GM10266 (cell line): ENCODE data around the gene IL34.

Experiments used
- DNase-seq: peaks from one replicate; pipeline ENCODE4 v3.0.0; 2012; ENCODE audit errors: extremely low spot score
- TF ChIP-seq, protein P1 (sequence below): IDR thresholded peaks from 2 replicates; pipeline ENCODE4 v1.5.1; 2012; ENCODE audit warnings: mild to moderate bottlenecking, low read depth; ENCODE audit not compliant: control insufficient read depth, insufficient read depth; ENCODE audit errors: missing control alignments

IL34 gene

DNA sequence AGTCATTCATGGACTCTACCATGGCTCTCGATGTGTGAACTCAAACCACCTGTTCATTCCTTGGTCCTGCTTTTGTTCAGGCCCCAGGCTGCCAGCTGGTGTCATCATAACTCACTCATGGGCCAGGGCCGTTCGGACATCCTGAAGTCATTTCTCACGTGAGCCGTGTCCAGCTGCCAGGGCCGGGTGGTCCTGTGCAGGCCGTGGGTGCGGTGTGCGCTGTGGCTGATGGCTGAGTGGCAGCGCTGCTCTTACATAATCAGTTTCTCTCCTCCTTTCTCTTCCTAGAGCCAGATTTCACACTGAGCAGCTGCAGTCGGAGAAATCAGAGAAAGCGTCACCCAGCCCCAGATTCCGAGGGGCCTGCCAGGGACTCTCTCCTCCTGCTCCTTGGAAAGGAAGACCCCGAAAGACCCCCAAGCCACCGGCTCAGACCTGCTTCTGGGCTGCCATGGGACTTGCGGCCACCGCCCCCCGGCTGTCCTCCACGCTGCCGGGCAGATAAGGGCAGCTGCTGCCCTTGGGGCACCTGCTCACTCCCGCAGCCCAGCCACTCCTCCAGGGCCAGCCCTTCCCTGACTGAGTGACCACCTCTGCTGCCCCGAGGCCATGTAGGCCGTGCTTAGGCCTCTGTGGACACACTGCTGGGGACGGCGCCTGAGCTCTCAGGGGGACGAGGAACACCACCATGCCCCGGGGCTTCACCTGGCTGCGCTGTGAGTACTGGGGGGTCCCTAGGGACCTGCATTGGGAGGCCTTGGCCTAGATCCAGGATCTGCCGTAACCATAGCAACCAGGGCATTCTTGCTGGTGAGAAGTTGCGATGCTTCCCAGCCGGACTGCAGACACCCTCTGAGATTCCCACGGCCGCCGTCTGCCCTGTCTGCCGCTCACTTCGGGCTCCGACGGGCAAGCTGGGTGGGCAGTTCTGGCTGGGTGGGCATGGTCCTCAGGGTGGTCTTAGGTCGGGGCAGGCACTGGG lies at the start of gene IL34:
Gene IL34 (plus strand): TSS at position 300 of the 982 bp plus-strand sequence. CDS start 389 bp downstream, at position 689.
- no peak for DNase-seq
- TF ChIP-seq, protein P1, sequence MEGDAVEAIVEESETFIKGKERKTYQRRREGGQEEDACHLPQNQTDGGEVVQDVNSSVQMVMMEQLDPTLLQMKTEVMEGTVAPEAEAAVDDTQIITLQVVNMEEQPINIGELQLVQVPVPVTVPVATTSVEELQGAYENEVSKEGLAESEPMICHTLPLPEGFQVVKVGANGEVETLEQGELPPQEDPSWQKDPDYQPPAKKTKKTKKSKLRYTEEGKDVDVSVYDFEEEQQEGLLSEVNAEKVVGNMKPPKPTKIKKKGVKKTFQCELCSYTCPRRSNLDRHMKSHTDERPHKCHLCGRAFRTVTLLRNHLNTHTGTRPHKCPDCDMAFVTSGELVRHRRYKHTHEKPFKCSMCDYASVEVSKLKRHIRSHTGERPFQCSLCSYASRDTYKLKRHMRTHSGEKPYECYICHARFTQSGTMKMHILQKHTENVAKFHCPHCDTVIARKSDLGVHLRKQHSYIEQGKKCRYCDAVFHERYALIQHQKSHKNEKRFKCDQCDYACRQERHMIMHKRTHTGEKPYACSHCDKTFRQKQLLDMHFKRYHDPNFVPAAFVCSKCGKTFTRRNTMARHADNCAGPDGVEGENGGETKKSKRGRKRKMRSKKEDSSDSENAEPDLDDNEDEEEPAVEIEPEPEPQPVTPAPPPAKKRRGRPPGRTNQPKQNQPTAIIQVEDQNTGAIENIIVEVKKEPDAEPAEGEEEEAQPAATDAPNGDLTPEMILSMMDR: no peak

DNA sequence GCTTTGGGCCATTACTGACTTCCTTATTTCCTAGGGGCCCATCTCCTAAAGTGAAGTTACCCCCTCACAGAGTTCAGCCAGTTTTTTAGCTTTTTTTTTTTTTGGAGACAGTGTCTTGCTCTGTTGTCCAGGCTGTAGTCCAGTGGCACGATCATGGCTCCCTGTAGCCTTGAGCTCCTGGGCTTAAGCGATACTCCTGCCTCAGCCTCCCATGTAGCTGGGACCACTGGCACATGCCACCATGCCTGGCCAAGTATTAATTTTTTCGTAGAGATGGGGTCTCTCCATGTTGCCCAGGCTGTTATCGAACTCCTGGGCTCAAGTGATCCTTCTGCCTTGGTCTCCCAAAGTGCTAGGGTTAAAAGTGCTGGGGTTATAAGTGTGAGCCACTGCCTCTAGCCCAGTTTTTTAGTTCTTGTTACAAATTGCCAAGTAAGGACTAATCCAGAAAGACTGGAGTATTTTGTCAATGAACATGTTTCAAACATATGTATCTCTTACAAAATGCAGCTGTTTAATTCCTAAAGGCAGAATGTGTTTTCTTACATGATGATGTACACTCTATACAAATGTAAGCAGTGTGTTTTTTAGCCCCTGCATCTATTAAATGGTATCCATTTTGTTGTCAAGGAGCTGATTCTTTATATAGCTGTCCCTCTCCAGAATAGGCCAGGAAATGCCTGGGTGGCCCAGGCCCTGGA lies 49.1 kb upstream of the IL34 start:
- TF ChIP-seq, protein P1: no peak
- DNase-seq: no peak

DNA sequence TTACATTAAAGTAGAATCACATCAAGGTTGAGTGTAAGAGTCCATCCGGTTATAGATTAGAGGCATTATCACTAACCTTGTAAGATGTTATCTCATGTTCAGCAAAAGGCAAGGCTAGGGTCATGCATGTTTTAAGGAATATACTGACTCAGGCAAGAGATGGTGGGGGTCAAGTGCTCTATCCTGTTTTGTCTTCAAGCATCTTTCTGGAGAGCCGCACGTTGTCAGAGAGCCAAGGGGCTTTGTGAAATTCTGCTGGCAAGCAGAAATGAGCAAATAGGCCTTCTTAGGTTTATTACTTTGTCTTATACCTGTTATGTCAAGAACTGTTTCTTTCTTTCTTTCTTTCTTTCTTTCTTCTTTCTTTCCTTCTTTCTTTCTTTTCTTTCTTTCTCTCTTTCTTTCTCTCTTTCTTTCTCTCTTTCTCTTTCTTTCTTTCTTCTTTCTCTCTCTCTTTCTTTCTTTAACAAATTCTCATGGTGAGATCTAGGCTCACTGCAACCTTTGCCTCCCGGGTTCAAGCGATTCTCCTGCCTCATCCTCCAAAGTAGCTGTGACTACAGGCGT lies 47.3 kb upstream of the IL34 start:
- no peak for DNase-seq
- TF ChIP-seq, protein P1: no peak

DNA sequence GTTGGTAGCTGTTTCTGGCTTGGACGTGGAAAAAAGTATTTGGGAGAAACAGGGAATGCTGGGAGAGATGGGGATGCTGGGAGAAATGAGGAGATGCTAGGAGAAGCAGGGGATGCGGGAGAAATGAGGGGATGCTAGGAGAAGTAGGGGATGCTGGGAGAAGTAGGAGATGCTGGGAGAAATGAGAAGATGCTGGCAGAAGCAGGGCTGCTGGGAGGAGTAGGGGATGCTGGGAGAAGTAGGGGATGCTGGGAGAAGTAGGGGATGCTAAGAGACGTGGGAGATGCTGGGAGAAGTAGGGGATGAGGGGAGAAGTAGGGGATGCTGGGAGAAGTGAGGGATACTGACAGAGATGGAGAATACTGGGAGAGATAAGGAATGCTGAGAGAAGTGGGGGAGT lies 45.6 kb upstream of the IL34 start:
- no peak for DNase-seq
- TF ChIP-seq, protein P1: no peak

DNA sequence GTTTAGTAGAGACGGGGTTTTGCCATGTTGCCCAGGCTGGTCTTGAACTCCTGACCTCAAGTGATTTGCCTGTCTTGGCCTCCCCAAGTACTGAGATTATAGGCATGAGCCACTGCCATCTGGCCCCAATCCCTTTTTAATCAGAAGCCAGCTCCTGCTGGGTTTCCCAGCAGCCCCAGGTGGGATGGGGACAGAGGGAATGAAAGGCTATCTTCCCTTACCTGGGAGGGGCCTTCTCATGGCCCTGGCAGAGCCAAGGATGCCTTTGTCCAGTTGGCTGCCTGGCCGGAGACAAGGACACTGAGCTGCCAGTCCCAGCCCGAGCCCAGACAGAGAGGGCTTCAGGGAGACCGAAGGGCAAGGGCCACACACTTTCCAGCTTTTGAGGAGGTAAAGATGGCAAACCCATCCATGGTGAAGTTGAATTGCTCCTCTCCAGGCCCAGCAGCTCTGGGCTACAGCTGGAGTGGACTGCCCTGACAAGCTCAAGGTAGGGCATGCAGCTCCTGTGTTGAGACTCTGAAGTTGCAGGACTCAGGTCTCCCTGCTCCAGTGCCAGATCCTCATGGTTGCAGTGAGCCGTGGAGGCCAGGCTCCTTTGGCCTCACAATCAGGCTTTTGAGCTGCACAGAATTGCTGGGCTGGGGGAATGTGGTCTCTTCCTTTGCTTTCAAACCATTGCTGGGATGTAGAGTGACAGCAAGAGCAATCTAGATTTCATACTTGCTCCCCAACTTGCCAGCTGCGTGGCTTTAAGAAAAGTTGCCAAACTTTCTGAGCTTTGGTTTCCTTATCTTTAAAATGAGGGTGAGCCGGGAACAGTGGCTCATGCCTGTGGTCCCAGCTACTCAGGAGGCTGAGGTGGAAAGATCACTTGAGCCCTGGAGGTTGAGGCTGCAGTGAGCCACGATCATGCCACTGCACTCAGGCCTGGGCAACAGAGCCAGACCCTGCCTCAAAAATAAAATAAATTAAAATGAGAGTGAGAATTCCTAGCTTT lies 44.5 kb upstream of the IL34 start:
- TF ChIP-seq, protein P1: no peak
- DNase-seq: no peak

DNA sequence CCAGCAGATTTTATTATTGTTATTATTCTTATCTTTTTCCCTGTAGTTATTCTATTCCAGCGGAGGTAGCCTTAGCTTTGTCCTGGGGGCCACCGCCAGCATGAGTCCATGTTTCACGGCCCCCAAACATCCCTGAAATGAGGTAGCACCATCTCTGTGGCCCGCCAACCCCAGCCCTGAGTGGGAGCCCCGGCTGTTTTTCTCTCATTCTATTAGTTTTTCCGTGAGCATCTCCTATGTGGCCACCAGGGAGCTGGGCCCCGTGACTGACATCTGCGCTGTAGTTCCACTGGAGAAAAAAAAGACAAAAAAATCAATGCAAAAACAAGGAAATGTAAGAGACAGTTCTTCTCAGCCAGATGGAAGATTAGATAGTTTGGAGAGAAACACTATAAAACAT lies 43.5 kb upstream of the IL34 start:
- TF ChIP-seq, protein P1: no peak
- DNase-seq: no peak
